HG03571 (cell line): Measurements from ENCODE around the gene BTBD16.

Experiments
- ATAC-seq: cut with Tn5 transposase; IDR thresholded peaks from one replicate; pipeline ENCODE4 v1.9.1; 2021; ENCODE audit not compliant: unreplicated experiment

BTBD16 gene

DNA sequence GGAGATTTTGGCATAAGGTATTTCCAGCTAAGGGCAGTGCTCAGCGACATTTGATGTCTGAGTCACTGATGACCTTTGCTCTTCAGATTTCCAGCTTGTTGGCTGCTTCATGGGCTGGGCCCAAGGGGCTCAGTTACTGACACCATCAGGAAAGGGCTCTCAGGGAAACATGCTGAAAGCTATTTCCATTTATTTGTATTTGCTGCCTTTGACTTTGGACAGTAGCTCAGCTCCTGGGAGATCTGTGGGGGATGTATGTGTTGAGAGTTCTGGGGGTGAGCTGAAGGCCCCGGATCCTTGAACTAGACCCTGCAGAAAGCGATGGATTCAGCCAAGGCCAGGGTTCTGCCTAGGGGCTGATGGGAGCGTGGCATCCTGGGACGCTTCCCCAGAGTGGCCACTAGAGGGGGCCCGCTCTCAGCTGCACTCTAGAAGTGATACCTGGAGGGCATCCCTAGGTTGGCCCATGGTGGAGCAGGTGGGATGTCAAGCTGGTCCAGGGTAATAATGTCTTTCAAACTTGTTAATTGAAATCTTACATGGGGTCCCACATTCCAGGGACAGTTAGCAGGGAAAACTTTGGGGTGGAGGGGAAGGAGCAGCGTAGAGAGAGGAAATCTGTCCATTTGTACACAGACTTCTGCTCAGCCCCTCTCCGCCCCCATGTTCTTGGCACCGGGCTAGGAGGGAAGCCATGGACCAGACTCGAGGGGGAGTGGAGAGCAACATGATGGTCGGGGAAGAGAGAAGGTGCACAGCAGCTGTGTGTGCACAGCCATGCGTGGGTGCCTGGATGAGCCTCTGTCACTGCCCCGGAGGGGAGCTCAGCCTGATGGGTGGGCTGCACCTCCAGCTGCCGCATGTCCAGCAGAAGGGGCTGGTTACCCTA is 3.0 kb upstream of the BTBD16 start:
- ATAC-seq, result peak; percentile 81

DNA sequence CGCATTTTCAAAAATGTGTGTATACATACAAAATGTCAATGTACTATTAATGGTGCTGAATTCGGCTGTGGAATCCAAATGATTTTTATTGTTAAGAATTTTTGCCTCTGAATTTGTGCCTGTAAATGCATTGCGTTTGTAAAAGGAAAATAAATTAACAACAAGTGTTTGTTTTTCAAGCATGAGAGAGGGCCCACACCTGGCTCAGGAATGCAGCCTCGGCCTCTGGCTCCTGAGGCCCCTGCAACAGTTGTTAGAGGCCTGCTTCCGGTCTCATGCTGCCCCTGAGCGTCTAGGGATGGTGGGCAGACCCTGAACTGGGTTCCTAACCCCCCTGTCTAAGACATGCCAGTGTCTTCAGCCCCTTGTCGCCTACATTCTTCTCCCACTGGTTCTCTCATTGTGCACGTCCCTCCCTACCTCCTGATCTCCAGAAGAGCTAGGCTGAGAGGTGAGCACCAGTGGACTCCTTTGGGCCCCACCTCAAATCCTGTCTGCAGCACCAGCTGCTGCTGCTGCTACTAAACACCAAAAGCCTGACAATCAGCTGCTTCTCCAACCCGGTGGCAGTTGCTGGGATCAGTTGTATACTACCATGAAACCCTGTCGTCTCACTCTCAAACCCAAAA is 1.9 kb upstream of the BTBD16 start:
- ATAC-seq, result no peak

GRCh38 chr10:122273966-122274545 is 3.0 kb downstream of the BTBD16 start:
- ATAC-seq, result no peak

DNA sequence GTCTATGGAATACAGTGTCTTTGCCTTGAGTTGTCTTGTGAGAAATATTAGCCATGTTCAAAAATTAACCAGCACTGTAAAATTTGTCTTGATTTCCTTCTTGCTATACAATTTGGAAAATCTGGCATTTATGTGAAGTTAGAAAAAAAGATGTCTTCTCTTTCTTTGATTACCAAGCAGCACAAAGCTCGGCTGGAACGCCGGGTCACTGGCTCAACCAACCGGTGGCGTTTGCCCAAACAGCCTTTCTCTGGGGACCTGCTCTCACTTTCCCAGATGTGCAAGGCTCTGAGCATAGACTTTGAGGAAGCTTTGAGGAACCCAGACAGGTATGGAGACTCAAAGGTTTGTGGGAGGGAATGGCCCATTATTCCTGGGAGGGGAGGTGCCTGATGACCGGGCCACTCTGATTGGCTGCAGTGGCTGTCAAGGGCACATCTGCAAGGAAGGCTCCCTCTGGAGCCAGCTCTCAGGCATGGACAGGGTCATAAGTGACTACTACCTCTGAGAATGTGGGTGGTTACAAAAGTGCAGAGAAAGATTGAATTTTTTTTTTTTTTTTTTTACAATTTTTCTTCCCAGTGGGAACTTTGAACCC is 5.6 kb downstream of the BTBD16 start:
- no peak for ATAC-seq

DNA sequence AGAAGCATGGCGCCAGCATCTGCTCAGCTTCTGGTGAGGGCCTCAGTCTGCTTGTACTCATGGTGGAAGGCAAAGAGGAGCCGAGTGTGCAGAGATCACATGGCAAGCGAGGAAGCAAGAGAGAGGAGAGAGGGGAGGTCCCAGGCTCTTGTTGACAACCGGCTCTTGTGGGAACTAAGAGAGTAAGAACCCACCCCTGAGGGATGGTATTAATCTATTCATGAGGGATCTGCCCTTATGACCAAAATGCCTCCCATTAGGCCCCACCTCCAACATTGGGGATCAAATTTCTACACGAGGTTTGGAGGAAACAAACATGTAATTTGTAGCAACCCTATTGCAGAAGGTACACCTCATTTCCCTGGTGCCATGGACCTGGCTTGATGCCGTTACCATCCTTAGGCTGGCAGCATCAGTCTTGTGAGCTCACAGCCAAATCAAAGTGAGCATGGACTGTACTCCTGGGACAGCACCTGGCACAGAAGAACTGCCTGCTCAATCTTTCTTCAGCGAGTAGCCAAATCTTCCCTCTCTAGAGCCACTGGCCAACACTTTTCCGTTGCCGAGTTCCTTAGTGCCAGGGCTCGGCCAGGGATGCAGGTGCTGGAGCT is 6.5 kb downstream of the BTBD16 start:
- ATAC-seq, result no peak

DNA sequence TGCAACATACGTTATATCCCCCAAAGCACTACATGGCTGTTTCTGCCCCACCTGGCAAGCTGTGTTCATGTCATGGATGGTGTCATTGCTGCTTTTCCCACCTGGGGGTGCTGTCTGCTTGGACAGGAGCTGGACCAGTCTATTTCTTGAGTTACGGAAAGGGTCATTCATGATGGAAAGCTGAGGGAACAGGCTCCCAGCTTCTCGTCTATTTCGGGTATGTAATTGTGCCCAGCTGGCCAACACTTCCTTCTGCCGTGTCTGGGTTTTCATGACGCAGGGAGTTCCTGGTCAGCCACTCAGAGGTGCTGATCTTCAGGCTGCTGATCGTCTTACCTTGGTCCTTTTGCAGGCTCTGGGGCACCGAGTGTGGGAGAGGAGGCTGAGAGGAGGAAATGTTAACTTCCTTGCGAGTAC is 8.6 kb downstream of the BTBD16 start:
- ATAC-seq, result no peak

- ATAC-seq, result no peak
These were observed 9.1 kb downstream of the BTBD16 start for GRCh38 chr10:122280156-122280555.

GRCh38 chr10:122281018-122281626 is 10.0 kb downstream of the BTBD16 start:
- ATAC-seq, result no peak

GRCh38 chr10:122281751-122282150 is 10.7 kb downstream of the BTBD16 start:
- no peak for ATAC-seq

- no peak for ATAC-seq
These were observed 11.2 kb downstream of the BTBD16 start for GRCh38 chr10:122282253-122282671.

GRCh38 chr10:122282909-122283308 is 11.8 kb downstream of the BTBD16 start:
- ATAC-seq, result no peak

DNA sequence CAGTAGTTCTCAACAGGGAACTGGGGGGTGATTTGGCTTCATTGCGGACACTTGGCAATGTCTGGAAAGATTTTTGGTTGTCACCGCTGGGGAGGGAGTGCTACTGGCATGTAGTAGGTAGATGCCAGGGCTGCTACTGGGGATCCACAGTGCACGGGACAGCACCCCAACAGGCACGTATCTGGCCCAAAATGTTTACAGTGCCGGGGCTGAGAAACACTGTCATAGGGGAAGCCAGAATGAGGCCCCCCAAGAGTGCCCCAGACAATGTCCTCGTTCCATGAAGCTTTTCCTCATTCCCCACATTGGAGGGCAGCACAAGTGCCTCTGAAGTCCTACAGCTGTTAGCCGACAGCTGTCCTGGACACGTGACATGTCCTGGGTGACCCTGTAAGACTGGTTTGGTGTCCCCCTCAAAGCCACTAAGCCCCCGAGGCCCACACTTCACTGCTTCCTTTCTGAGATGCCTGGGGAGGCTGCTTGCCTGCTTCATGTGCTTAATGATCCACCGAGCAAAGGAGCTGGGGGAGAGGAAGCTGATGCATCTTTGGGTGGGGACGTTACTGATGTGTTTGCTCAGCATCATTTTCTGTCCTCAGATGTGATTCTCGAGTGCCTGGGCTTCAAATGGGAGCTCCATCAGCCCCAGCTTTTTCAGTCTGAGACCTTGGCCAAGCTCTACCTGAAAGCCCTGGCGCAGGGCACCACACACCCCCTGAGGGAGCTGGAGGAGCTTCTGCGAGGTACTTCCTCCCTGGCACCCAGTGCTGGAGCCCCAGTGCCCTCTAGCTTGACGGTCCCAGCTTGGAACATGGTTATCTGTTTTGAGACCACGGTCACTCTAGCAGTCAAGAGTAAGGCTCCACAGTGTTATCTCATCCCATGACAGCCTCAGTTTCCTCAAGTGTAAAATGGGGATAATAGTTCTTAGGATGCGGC is 14.7 kb downstream of the BTBD16 start:
- ATAC-seq, result no peak

DNA sequence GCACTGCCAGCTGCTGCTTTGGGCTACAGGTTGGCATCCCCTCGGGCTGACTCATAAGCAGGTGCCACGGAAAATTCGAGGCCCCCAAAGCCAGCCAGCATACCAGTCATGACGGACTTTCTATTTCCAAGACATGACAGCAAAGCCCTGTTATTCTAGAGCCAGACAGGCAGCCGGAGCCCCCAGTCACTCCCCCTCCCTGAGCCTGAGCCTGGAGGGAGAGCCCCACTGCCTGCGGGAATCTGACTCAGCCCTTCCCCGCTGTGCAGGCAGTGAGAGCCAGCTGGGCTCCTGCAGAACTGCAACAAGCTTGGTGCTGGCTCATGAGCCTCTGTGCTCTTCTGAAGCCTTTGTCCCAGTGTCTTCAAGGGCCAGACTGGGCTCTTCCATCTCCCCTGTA is 15.8 kb downstream of the BTBD16 start:
- no peak for ATAC-seq

- ATAC-seq, result no peak
These were observed 16.5 kb downstream of the BTBD16 start for GRCh38 chr10:122287570-122287969.

- ATAC-seq, result no peak
These were observed 17.2 kb downstream of the BTBD16 start for GRCh38 chr10:122288262-122288661.

GRCh38 chr10:122288917-122289316 is 17.8 kb downstream of the BTBD16 start:
- ATAC-seq, result no peak

- no peak for ATAC-seq
These were observed 19.2 kb downstream of the BTBD16 start for GRCh38 chr10:122290334-122290733.

DNA sequence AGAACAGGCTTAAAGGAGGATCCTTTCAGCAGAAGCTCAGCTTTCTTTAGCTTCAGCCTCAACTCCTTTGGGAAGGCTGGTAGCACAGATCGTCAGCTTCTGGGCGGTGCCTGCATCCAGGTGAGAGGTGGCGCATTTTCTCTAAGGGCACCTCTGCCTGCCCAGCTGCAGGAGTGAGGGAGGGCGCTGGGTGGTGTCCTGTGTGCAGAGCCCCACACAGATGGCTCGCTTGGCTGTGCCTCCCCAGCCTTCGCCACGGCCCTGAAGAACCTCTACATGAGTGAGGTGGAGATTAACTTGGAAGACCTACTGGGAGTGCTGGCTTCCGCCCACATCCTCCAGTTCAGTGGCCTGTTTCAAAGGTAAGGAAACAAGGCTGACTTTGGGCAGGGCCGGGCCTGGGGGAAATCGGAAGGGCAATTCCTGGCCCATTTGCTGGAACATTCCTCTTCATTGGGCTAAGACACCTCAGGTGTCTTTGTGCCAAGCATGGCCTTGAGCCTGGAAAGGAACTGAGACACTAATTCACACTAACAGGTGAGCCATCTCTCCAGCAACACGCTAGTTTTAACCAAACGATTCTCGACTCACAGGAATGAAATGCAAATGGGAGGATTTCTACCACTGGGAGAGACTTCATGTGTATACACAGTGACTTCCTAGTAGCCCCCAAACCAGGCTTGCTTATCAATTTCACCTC is 19.9 kb downstream of the BTBD16 start:
- no peak for ATAC-seq

DNA sequence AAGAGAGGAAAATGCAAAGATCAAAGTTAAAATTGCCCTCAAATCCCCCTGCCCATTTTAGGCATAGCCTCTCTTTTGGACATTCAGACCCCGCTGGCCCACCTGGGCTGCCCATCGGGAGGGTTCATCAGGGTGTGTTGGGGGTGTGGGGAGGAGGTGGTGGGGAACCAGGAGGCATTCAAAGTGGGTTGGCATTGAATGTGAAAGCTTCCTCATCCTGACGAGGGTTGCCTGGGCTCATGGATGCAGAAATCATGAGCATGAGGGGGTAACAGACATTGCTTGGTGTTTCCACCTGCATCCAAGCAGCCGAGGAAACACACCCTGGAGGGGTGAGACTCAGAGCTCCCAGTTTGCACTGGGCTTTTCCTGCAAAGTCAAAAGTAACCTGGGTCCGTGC is 20.6 kb downstream of the BTBD16 start:
- ATAC-seq, result no peak
